HL-60 (cell line): ENCODE data around the gene GTF2H2C.

Experiments used
- DNase-seq, 2 experiments: peaks; one replicate each; pipeline ENCODE4 v3.0.0-alpha.2; 2010 to 2020; ENCODE audit warnings: low read depth in 1 of 2, low spot score in 1 of 2
- H3K27ac ChIP-seq: fragments of 250-450 bp; sonication (Bioruptor Pico); replicated peaks from 2 replicates; pipeline ENCODE4 v1.5.1; 2020; ENCODE audit warnings: mild to moderate bottlenecking, moderate library complexity
- H3K27me3 ChIP-seq: fragments of 250-450 bp; sonication (Bioruptor Pico); 2 replicates; pipeline ENCODE4 v1.5.1; 2021; ENCODE audit warnings: mild to moderate bottlenecking, moderate library complexity; ENCODE audit not compliant: insufficient read depth, poor library complexity, severe bottlenecking
- H3K4me3 ChIP-seq: replicated peaks from 2 replicates; pipeline ENCODE4 v1.5.1; 2011; ENCODE audit warnings: mild to moderate bottlenecking, control low read depth, low read length; ENCODE audit not compliant: insufficient read depth
- CTCF ChIP-seq: IDR thresholded peaks from one replicate; pipeline ENCODE4 v1.5.1; 2011; ENCODE audit warnings: low read length, control low read depth, inconsistent platforms; ENCODE audit not compliant: insufficient read depth
- GABPA ChIP-seq: IDR thresholded peaks from 2 replicates; pipeline ENCODE4 v1.6.1; 2012; ENCODE audit warnings: low read depth
- POLR2AphosphoS5 ChIP-seq: IDR thresholded peaks from 2 replicates; pipeline ENCODE4 v1.6.1; 2012; ENCODE audit warnings: low read depth
- SPI1 ChIP-seq: IDR thresholded peaks from 2 replicates; pipeline ENCODE4 v1.6.1; 2012; ENCODE audit warnings: low read depth, mild to moderate bottlenecking, borderline replicate concordance
- TF ChIP-seq, protein P1 (sequence below): IDR thresholded peaks from 2 replicates; pipeline ENCODE4 v1.6.1; 2012; ENCODE audit warnings: low read depth; ENCODE audit not compliant: insufficient replicate concordance

Gene GTF2H2C

GRCh38 chr5:69528035-69528434 is 32.0 kb upstream of the GTF2H2C start:
- no peak for TF ChIP-seq POLR2AphosphoS5
- TF ChIP-seq CTCF = no peak
- TF ChIP-seq, protein P1, sequence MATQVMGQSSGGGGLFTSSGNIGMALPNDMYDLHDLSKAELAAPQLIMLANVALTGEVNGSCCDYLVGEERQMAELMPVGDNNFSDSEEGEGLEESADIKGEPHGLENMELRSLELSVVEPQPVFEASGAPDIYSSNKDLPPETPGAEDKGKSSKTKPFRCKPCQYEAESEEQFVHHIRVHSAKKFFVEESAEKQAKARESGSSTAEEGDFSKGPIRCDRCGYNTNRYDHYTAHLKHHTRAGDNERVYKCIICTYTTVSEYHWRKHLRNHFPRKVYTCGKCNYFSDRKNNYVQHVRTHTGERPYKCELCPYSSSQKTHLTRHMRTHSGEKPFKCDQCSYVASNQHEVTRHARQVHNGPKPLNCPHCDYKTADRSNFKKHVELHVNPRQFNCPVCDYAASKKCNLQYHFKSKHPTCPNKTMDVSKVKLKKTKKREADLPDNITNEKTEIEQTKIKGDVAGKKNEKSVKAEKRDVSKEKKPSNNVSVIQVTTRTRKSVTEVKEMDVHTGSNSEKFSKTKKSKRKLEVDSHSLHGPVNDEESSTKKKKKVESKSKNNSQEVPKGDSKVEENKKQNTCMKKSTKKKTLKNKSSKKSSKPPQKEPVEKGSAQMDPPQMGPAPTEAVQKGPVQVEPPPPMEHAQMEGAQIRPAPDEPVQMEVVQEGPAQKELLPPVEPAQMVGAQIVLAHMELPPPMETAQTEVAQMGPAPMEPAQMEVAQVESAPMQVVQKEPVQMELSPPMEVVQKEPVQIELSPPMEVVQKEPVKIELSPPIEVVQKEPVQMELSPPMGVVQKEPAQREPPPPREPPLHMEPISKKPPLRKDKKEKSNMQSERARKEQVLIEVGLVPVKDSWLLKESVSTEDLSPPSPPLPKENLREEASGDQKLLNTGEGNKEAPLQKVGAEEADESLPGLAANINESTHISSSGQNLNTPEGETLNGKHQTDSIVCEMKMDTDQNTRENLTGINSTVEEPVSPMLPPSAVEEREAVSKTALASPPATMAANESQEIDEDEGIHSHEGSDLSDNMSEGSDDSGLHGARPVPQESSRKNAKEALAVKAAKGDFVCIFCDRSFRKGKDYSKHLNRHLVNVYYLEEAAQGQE = no peak
- no peak for TF ChIP-seq GABPA
- no peak for TF ChIP-seq SPI1
- DNase-seq = no peak

GRCh38 chr5:69528609-69529008 is 31.4 kb upstream of the GTF2H2C start:
- Histone ChIP-seq H3K27me3 (no peaks in the 10 kb centered on the region), H3K4me3 (no peak overlapping the region), H3K27ac (no peak overlapping the region)
- no peak for TF ChIP-seq SPI1
- TF ChIP-seq, protein P1 = no peak
- TF ChIP-seq POLR2AphosphoS5 = no peak
- TF ChIP-seq GABPA = no peak
- no peak for TF ChIP-seq CTCF
- no peak for DNase-seq

More at GRCh38 chr5:69528035-69528434, 32.0 kb upstream of the GTF2H2C start:
- H3K27me3 ChIP-seq = no peaks in the 10 kb centered on the region
- no peak overlapping the region for H3K27ac ChIP-seq
- H3K4me3 ChIP-seq = no peak overlapping the region

DNA sequence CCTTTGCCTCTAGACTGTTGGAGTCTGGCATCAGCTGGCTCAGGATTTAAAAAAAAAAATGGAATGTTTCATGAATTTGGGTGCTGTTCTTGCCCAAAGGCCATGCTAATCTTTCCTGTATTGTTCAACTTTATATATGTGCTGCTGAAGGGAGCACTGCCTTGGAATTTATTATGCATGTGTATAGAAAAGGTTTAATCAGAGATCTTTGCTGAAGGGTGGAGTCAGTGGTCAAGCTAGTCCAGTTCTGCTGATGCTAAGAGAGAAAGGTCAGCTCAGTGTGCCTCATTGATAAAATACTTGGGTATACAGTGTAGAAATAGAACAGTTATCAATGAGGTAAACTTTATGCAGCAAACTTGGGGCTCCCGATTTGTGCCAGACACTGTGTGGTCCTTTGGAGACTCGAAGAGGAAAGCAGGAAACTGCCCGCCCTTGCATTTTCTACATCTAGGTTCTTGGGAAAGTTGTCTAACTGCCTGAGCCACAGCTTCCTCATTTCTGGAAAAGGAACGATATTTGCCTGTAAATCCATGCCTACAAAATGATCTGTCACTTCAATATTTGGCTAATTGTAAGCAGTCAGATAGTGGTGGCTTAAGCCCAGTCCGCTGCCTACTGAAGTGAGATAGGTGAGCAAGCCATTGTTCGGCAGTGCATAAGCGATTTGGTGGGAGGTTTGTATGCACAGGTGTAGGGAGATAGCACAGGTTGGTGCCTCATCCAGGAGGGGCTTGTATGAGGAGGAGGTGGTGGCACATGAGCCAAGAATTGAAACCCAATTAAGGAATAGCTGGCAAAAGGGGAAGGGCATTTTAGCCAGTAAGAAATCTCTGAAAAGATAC is 29.2 kb upstream of the GTF2H2C start:
- Histone ChIP-seq H3K27me3 (no peaks in the 10 kb centered on the region), H3K27ac (no peak overlapping the region), H3K4me3 (no peak overlapping the region)
- DNase-seq = no peak
- TF ChIP-seq SPI1 = no peak
- TF ChIP-seq CTCF = no peak
- TF ChIP-seq, protein P1 = no peak
- TF ChIP-seq GABPA = no peak
- TF ChIP-seq POLR2AphosphoS5 = no peak
